ENCODE results near the gene LIMCH1. TPM values are rescaled to one million over a fixed set of nuclear protein-coding genes. Genes with fewer than 3 reads are reported as not detected.
"Not testable (repeated sequence)": the region's sequence is repeated elsewhere in the genome, so short reads cannot be mapped to it uniquely, and the experiment has no call there.

LIMCH1 gene
- total RNA-seq, 1 donor from 2014 or later = 53.8 TPM

GRCh38 chr4:41737491-41737890, 199.5 kb downstream of the LIMCH1 start:
- DNase-seq = not testable (repeated sequence)

GRCh38 chr4:41741354-41741753, 203.4 kb downstream of the LIMCH1 start:
- no peak for DNase-seq

GRCh38 chr4:41744572-41745291, 206.8 kb downstream of the LIMCH1 start:
- DNase-seq = no peak

- DNase-seq = no peak
These were observed 207.5 kb downstream of the LIMCH1 start for GRCh38 chr4:41745292-41746024.

GRCh38 chr4:41746025-41746439, 208.1 kb downstream of the LIMCH1 start:
- DNase-seq = no peak

- DNase-seq = no peak
These were observed 208.7 kb downstream of the LIMCH1 start for GRCh38 chr4:41746440-41747229.

- no peak for DNase-seq
These were observed 209.5 kb downstream of the LIMCH1 start for GRCh38 chr4:41747230-41748055.

- no peak for DNase-seq
These were observed 210.2 kb downstream of the LIMCH1 start for GRCh38 chr4:41748074-41748570.

GRCh38 chr4:41748571-41749475, 210.9 kb downstream of the LIMCH1 start, which contains the start of gene PHOX2B:
Gene PHOX2B, minus strand, starts transcription at chr4:41748725. Its CDS starts 115 bp downstream, at chr4:41748610.
- DNase-seq = no peak

- DNase-seq = no peak
These were observed 211.7 kb downstream of the LIMCH1 start for GRCh38 chr4:41749631-41750039.

Other genes starting within 250 kb of the LIMCH1 start
- not detected in 2 replicates for gene PHOX2B, start 210.6 kb downstream of the LIMCH1 start, total RNA-seq